GM10266 (cell line): ENCODE measurements around the gene C19orf12.

Experiments
- DNase-seq: peaks from one replicate; pipeline ENCODE4 v3.0.0; 2012; ENCODE audit errors: extremely low spot score
- CTCF ChIP-seq: IDR thresholded peaks from 2 replicates; pipeline ENCODE4 v1.5.1; 2012; ENCODE audit warnings: mild to moderate bottlenecking, low read depth; ENCODE audit not compliant: control insufficient read depth, insufficient read depth; ENCODE audit errors: missing control alignments

The C19orf12 gene

GRCh38 chr19:29679598-29680210, 35.4 kb downstream of the C19orf12 start:
- DNase-seq = no peak
- TF ChIP-seq CTCF = no peak

DNA sequence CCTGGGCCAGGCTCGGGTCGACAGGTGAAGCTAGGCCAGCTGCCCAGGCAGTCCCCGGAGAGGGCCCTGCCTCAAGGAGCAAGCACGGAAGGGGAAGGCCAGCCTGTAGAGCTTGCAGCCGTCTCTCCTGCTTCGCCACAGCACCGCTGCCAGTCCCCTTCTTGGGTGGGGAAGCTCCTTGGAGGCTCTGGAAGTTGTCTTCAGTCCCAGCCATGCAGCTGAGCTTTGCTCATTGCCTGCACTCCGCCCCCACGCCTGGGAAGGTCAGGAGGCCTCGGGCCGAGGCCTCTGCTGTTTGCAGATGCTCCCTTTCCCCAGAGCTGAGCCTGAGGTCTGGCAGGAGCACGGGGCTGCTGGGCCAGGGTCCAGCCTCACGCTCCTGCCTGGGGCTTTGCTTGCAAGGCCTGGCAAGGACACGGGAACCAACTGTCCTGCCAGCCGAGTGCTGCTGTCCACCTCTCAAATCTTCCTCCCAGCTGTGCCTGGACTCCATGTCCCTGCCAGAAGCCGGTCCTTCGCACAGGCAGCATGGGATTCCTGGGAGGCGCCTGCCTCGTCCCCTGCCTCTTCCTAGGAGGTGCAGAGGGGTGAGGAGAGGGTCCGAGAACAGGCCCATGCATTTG, 36.5 kb downstream of the C19orf12 start:
- no peak for TF ChIP-seq CTCF
- no peak for DNase-seq

GRCh38 chr19:29677001-29677817, 37.9 kb downstream of the C19orf12 start:
- DNase-seq = no peak
- TF ChIP-seq CTCF = no peak

- TF ChIP-seq CTCF = no peak
- DNase-seq = no peak
Observed at GRCh38 chr19:29676586-29676985, 38.5 kb downstream of the C19orf12 start.

GRCh38 chr19:29675650-29676186, 39.3 kb downstream of the C19orf12 start:
- no peak for DNase-seq
- TF ChIP-seq CTCF = no peak

DNA sequence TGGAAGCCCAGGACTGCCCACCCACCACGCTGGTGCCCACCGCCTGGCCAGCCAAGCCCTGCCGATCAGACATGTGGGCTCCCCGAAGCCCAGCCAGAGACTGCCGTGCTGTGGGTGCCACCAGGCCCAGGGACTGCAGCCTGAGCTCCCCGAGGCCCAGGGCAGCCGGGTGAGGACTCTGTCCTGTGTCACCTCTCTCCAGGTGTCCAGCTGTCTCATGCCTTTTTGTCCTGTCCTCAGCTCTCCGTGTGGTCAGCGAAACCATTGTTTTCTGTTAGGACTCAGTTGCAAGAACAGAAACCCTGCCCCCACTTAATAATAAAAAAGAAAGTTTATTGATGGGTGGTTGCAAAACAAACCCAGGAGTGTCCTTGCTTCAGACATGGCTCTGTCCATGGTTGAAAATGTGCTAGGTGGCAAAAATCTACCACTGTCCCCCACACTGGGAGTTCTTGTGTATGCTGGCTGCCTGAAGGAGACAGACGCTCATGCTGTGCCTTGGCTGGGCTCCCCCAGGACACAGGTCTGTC, 39.9 kb downstream of the C19orf12 start:
- no peak for DNase-seq
- no peak for TF ChIP-seq CTCF
